Measurements from ENCODE around the gene BPIFB1. TPM values are rescaled to one million over a fixed set of nuclear protein-coding genes. Genes with fewer than 3 reads are reported as not detected.

The BPIFB1 gene
- not detected in 2 replicates for total RNA-seq

GRCh38 chr20:33282991-33283555 is at the start of gene BPIFB1:
Gene BPIFB1 (plus strand): TSS chr20:33283214. CDS start chr20:33286074, 2,860 bp downstream.

GRCh38 chr20:33235696-33236095 is 47.3 kb upstream of the BPIFB1 start, which contains the start of gene BPIFA1:
Gene BPIFA1 (plus strand): TSS chr20:33235996. CDS start chr20:33237712, 1,716 bp downstream.

Other genes starting within 250 kb of the BPIFB1 start
- not detected in 2 replicates for gene BPIFB3, start 229.3 kb upstream of the BPIFB1 start, total RNA-seq
- gene BPIFB4, start 203.6 kb upstream of the BPIFB1 start, total RNA-seq: not detected in 2 replicates
- not detected in 2 replicates for gene BPIFA2, start 115.1 kb upstream of the BPIFB1 start, total RNA-seq
- gene BPIFA3, start 65.9 kb upstream of the BPIFB1 start, total RNA-seq: not detected in 2 replicates
- not detected in 2 replicates for gene BPIFA1, start 47.2 kb upstream of the BPIFB1 start, total RNA-seq
- 18.9 and 23.7 TPM in 2 replicates for gene CDK5RAP1, start 118.3 kb downstream of the BPIFB1 start, total RNA-seq
- 42.0 and 47.0 TPM in 2 replicates for gene SNTA1, start 160.5 kb downstream of the BPIFB1 start, total RNA-seq
- 7.1 and 8.9 TPM in 2 replicates for gene CBFA2T2, start 206.9 kb downstream of the BPIFB1 start, total RNA-seq